ENCODE results near the gene PNPLA1. TPM values are rescaled to one million over a fixed set of nuclear protein-coding genes. Genes with fewer than 3 reads are reported as not detected.

PNPLA1 gene
- total and polyA plus RNA-seq, 10 of the 15 experiments (the other 5 are each of a cell fraction or from before 2014, with no cell fraction given), result 0.04 TPM; not detected in 9

GRCh38 chr6:36230371-36230770 is 39.5 kb upstream of the PNPLA1 start (continued):
- TF ChIP-seq, protein P1, sequence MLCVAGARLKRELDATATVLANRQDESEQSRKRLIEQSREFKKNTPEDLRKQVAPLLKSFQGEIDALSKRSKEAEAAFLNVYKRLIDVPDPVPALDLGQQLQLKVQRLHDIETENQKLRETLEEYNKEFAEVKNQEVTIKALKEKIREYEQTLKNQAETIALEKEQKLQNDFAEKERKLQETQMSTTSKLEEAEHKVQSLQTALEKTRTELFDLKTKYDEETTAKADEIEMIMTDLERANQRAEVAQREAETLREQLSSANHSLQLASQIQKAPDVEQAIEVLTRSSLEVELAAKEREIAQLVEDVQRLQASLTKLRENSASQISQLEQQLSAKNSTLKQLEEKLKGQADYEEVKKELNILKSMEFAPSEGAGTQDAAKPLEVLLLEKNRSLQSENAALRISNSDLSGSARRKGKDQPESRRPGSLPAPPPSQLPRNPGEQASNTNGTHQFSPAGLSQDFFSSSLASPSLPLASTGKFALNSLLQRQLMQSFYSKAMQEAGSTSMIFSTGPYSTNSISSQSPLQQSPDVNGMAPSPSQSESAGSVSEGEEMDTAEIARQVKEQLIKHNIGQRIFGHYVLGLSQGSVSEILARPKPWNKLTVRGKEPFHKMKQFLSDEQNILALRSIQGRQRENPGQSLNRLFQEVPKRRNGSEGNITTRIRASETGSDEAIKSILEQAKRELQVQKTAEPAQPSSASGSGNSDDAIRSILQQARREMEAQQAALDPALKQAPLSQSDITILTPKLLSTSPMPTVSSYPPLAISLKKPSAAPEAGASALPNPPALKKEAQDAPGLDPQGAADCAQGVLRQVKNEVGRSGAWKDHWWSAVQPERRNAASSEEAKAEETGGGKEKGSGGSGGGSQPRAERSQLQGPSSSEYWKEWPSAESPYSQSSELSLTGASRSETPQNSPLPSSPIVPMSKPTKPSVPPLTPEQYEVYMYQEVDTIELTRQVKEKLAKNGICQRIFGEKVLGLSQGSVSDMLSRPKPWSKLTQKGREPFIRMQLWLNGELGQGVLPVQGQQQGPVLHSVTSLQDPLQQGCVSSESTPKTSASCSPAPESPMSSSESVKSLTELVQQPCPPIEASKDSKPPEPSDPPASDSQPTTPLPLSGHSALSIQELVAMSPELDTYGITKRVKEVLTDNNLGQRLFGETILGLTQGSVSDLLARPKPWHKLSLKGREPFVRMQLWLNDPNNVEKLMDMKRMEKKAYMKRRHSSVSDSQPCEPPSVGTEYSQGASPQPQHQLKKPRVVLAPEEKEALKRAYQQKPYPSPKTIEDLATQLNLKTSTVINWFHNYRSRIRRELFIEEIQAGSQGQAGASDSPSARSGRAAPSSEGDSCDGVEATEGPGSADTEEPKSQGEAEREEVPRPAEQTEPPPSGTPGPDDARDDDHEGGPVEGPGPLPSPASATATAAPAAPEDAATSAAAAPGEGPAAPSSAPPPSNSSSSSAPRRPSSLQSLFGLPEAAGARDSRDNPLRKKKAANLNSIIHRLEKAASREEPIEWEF (IDR thresholded peaks at IDR 0.05; ENCODE audit: insufficient replicate concordance, low read depth, low read length), result no peak

DNA sequence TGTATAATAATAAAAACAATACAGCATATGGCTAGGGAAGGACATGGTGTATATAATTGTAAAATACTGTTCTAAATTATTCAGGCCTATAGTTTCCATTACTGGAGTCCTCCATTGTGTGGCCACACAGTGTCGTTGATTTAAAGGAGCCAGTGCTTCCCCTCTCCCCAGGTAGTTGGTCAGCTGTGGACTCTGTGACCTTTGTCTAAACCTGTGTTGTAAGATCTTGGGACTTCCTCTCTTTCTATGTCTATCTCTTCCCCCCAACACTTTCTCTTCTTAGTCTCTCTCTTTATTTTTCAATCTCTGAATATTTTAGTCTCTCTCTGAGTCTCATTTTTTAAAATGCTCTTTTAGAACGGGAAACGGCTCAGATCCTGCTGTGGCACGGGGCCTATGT is 37.7 kb upstream of the PNPLA1 start:
- H4K20me1 ChIP-seq (ENCODE audit: control insufficient read depth, insufficient read depth), result no peaks in the 10 kb centered on the region
- H3K27ac ChIP-seq (ENCODE audit: control insufficient read depth, insufficient read depth), result no peak overlapping the region
- intact Hi-C loops (cut with micrococcal nuclease; ENCODE audit: unreplicated experiment), result no loop called here
- no peak overlapping the region for H3K9ac ChIP-seq (ENCODE audit: control insufficient read depth, insufficient read depth, low read length)
- no peaks in the 10 kb centered on the region for H3K9me3 ChIP-seq (replicated peaks; ENCODE audit: control insufficient read depth, insufficient read depth, low read length)
- BruUV-seq (replicated peaks), result TSS peak; percentile 59
- TF ChIP-seq JUND (IDR thresholded peaks at IDR 0.05; ENCODE audit: low read depth, low read length) (no peak), SIN3A (IDR thresholded peaks at IDR 0.05; ENCODE audit: low read depth, low read length) (no peak), NFXL1 (IDR thresholded peaks at IDR 0.05; ENCODE audit: borderline replicate concordance) (no peak), HDAC6 (IDR thresholded peaks at IDR 0.05; ENCODE audit: unreplicated experiment) (no peak), RFX5 (IDR thresholded peaks at IDR 0.05; ENCODE audit: low read depth, low read length) (no peak), DPF2 (IDR thresholded peaks at IDR 0.05) (no peak), CHD2 (IDR thresholded peaks at IDR 0.05; ENCODE audit: borderline replicate concordance, low read depth, low read length) (no peak), NBN (IDR thresholded peaks at IDR 0.05) (no peak), FOS (IDR thresholded peaks at IDR 0.05; ENCODE audit: borderline replicate concordance, extremely low read depth, insufficient read length) (no peak)
- TF ChIP-seq, protein P2, sequence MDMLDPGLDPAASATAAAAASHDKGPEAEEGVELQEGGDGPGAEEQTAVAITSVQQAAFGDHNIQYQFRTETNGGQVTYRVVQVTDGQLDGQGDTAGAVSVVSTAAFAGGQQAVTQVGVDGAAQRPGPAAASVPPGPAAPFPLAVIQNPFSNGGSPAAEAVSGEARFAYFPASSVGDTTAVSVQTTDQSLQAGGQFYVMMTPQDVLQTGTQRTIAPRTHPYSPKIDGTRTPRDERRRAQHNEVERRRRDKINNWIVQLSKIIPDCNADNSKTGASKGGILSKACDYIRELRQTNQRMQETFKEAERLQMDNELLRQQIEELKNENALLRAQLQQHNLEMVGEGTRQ (IDR thresholded peaks at IDR 0.05; ENCODE audit: borderline replicate concordance, low read depth, low read length), result no peak
- TF ChIP-seq, protein P3, sequence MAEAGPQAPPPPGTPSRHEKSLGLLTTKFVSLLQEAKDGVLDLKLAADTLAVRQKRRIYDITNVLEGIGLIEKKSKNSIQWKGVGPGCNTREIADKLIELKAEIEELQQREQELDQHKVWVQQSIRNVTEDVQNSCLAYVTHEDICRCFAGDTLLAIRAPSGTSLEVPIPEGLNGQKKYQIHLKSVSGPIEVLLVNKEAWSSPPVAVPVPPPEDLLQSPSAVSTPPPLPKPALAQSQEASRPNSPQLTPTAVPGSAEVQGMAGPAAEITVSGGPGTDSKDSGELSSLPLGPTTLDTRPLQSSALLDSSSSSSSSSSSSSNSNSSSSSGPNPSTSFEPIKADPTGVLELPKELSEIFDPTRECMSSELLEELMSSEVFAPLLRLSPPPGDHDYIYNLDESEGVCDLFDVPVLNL (IDR thresholded peaks at IDR 0.05; ENCODE audit: low read depth, low read length), result no peak
- TF ChIP-seq, protein P4, sequence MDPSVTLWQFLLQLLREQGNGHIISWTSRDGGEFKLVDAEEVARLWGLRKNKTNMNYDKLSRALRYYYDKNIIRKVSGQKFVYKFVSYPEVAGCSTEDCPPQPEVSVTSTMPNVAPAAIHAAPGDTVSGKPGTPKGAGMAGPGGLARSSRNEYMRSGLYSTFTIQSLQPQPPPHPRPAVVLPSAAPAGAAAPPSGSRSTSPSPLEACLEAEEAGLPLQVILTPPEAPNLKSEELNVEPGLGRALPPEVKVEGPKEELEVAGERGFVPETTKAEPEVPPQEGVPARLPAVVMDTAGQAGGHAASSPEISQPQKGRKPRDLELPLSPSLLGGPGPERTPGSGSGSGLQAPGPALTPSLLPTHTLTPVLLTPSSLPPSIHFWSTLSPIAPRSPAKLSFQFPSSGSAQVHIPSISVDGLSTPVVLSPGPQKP (IDR thresholded peaks at IDR 0.05; ENCODE audit: low read depth, low read length), result no peak
- H3K4me2 ChIP-seq (ENCODE audit: control insufficient read depth, insufficient read depth), result no peak overlapping the region
- H3K79me2 ChIP-seq (ENCODE audit: control insufficient read depth, insufficient read depth, low read length), result no peaks in the 10 kb centered on the region
- DNase-seq (ENCODE audit: low read depth, low spot score), result no peak
- no peak for FAIRE-seq
- no peaks in the 10 kb centered on the region for H3K4me1 ChIP-seq (ENCODE audit: control insufficient read depth, insufficient read depth, low read length)
- ChIA-PET RAD21 (ENCODE audit: unreplicated experiment) (no interaction called here), POLR2A (no interaction called here), CTCF (no interaction called here), SMC1A (ENCODE audit: uncharacterized antibody, unreplicated experiment) (no interaction called here)
- no peaks in the 10 kb centered on the region for H3K27me3 ChIP-seq (replicated peaks in 1 of 2; ENCODE audit: control insufficient read depth in 2 of 2, insufficient read depth in 2 of 2, low read length in 1 of 2)
- H3K4me3 ChIP-seq, result no peak overlapping the region
- H2AFZ ChIP-seq (ENCODE audit: control insufficient read depth, low read depth, low read length), result no peak overlapping the region
- WGBS (ENCODE audit: insufficient coverage, insufficient replicate concordance, low lambda C conversion rate, missing lambda C conversion rate), result 80% methylated on average over 4 of the region's 4 CpGs
- no peak for ATAC-seq
- in situ Hi-C loops (cut with MboI), result no loop called here
- H3K36me3 ChIP-seq (ENCODE audit: control insufficient read depth in 2 of 2, insufficient read depth in 2 of 2, low read length in 1 of 2), result peaks cover 8 to 9% of the 10 kb centered on the region in 2 experiments; a peak in 3 of 4 replicates
